ENCODE data around the gene RRP9.
"Not testable (repeated sequence)": the region's sequence is repeated elsewhere in the genome, so short reads cannot be mapped to it uniquely, and the experiment has no call there.

Gene RRP9, protein sequence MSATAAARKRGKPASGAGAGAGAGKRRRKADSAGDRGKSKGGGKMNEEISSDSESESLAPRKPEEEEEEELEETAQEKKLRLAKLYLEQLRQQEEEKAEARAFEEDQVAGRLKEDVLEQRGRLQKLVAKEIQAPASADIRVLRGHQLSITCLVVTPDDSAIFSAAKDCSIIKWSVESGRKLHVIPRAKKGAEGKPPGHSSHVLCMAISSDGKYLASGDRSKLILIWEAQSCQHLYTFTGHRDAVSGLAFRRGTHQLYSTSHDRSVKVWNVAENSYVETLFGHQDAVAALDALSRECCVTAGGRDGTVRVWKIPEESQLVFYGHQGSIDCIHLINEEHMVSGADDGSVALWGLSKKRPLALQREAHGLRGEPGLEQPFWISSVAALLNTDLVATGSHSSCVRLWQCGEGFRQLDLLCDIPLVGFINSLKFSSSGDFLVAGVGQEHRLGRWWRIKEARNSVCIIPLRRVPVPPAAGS

DNA sequence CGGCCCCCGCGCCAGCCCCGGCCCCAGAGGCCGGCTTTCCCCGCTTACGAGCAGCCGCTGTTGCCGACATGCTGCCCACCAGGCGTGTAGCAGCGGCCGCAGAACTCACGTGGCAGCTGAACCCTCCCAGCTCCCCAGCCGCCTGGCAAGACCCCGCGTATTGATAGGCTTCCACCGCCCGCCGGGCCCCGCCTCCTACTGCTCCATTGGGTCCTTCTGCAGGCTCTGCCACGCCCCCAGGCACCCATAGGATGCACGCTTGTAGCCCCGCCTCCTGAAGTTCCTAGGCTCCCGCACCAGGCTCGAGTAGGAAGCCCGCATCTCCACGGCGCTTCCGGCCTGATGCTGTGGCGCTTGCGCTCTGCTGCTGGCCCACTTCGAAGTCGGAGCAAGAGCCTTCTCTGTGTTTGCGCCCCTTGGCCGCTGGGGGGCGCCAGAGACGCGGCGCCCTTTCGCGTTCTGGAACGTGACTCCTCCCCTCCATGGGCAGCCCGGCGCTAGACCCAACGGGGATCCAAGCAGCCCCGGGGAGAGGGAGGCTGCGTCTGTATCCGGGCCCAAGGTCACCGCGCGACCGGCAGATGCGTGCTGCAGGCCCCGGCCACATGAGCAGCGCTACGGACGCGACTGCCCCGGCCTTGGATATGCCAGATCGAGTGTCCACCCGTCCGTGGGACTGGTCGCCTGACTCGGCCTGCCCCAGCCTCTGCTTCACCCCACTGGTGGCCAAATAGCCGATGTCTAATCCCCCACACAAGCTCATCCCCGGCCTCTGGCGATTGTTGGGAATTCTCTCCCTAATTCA lies at the start of gene RRP9, which contains the start of gene PARP3:
Gene RRP9 (minus strand): TSS at position 107 of the 805 bp plus-strand sequence. CDS start 37 bp downstream, at position 70.
Gene PARP3 (plus strand): TSS at position 566 of the 805 bp plus-strand sequence. CDS start 993 bp downstream, outside the sequence.
- peak; percentile 100 for DNase-seq (ENCODE audit: low read depth in 2 of 2)

DNA sequence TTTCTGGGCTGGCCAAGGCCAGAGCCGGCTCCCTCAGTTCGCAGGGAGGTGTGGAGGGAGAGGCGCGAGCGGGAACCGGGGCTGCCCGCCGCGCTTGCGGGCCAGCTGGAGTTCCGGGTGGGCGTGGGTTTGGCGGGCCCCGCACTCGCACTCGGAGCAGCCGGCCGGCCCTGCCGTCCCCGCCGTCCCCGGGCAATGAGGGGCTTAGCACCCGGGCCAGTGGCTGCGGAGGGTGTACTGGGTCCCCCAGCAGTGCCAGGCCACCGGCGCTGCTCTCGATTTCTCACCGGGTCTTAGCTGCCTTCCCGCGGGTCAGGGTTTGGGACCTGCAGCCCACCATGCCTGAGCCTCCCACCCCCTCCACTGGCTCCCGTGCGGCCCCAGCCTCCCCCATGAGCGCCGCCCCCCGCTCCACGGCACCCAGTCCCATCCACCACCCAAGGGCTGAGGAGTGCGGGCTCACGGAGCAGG lies 48.8 kb upstream of the RRP9 start:
- not testable (repeated sequence) for DNase-seq (ENCODE audit: low read depth in 2 of 2)

DNA sequence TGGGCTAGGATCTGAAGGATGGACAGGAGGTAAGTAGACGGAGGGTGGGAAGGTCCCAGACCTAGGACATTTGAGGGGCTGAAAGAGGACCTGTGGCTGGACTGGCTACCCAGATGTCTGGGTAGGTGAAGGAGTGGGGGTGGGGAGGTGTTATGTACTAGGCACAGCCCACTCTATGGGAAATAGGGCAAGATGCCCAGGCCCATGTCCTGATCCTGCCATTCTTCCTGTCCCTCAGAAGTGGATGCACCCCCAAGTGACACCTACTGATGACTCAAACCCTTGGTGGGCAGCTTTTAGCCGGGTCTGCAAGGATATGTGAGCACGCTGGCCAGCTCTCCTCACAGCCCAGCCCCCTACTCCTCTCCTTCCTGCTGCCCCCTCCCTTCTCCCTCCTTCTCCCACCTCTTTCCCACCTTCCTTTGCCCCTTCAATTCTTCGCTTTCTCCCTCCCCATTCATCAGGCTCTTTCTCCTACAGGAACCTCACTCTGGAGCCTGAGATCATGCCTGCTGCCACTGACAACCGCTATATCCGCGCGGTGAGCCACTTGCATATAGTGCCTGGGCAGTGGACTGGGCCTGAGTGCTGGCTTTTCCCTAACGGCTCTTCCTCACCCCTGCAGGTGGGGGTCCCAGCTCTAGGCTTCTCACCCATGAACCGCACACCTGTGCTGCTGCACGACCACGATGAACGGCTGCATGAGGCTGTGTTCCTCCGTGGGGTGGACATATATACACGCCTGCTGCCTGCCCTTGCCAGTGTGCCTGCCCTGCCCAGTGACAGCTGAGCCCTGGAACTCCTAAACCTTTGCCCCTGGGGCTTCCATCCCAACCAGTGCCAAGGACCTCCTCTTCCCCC lies 46.8 kb upstream of the RRP9 start:
- DNase-seq (ENCODE audit: low read depth in 2 of 2), result no peak

DNA sequence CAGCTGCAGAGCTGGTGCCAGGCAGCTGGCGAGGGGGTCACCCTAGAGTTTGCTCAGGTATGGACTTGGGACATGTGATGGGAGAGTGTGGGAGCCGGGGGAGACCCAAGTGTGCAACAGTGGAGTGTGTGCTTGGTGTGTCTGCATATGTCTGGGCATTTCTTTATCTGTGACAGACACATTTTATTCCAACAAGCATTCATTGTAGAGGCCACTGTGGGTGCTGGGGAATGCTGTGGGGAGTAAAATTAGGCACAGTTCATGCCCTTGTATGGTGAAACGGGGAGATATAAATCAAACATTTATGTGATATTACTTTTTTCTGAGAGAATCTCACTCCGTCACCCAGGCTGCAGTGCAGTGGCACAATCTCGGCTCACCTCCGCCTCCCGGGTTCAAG lies 45.9 kb upstream of the RRP9 start:
- no peak for DNase-seq (ENCODE audit: low read depth in 2 of 2)

DNA sequence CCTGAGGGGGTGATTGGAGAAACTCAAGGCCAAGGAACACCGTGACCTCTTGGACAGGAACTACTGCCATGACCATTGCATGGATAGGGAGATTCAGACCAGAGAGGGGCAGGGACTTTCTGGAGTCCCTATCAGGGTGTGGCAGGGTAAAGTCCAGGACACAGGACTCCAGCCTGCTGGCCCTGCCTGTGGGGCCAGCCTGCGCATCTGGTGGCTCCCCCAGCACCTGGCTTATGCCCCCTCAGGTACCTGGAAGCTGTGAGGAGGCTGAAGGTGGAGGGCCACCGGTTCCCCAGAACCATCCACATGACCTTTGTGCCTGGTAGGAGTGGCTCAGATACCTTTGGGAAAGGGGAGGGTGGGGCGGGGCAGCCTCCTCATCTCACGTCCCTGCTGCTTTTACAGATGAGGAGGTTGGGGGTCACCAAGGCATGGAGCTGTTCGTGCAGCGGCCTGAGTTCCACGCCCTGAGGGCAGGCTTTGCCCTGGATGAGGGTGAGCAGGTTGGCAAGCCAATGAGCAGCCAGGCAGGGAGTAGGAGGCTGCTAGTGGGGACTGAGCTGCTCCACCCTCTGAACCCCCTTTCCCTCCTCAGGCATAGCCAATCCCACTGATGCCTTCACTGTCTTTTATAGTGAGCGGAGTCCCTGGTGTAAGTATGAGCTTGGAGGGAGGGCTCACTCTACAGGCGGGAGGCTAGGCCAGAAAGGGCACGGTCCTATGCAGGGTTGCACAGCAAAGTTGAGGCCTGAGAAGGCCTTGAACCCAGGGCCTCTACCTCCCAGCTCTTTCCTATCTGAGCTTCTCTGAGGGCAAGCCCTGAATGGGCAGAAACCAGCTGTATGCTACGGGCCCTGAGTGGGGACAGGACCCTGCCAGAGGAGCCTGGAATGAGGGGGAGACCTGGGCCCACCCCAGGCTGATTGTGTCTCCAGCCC lies 44.6 kb upstream of the RRP9 start:
- DNase-seq (ENCODE audit: low read depth in 2 of 2), result no peak

DNA sequence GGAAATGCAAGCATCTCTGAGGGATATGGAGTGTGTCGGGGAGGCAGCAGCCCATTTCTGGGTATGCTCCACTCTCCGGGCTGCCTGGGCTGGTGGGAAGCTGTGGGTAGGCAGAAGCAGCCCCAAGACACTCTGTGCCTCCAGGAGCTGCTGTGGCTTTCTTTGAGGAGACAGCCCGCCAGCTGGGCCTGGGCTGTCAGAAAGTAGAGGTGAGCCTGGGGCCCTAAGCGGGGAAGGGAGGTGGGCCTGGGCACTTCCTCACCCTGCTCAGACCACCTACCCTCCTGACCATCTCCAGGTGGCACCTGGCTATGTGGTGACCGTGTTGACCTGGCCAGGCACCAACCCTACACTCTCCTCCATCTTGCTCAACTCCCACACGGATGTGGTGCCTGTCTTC lies 43.4 kb upstream of the RRP9 start:
- DNase-seq (ENCODE audit: low read depth in 2 of 2), result no peak

DNA sequence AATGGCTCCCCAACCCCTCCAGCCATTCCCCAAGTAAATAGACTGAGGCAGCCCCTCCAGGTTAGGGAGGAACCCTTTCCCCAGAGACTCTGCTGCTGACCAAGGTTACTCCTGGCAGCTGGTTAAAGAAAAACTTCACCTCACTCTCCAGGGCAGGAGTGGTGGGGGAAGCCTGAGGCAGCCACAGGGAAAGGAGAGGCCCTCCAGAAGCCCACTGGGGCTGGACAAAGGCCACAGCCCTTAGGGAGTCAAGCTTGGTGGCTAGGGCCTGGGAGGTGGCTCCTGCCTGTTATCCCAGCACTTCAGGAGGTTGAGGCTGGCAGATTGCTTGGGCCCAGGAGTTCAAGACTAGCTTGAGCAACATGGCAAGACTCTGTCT lies 42.6 kb upstream of the RRP9 start:
- DNase-seq (ENCODE audit: low read depth in 2 of 2), result no peak

DNA sequence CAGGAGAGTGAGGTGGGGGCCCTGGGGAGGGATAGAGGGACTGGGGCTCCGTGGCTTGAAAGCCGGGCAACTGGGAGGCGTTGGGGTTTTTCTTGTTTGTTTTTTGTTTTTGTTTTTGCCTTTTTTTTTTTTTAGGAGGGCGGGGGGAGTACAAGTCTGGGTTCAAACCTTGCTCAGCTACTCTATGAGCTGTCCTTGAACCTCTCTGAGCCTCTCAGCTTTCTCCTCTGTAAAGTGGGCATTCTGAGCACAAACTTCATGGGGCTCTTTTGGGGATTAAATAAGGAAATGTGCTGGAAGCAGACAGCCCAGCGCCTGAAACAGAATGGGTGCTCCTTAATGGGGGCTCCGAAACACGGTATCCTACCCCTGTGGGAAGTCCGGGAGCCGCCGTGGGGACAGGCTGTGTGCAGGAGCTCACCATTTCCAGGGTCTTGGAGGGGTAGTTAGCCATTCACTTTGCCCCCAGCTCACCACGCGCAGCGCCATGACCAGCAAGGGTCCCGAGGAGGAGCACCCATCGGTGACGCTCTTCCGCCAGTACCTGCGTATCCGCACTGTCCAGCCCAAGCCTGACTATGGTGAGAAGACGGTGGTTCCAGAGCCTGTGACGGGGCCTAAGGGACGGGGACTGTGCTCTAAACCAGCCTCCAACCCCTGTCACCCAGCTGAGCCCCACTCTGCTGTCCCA lies 42.0 kb upstream of the RRP9 start:
- DNase-seq (ENCODE audit: low read depth in 2 of 2), result no peak

DNA sequence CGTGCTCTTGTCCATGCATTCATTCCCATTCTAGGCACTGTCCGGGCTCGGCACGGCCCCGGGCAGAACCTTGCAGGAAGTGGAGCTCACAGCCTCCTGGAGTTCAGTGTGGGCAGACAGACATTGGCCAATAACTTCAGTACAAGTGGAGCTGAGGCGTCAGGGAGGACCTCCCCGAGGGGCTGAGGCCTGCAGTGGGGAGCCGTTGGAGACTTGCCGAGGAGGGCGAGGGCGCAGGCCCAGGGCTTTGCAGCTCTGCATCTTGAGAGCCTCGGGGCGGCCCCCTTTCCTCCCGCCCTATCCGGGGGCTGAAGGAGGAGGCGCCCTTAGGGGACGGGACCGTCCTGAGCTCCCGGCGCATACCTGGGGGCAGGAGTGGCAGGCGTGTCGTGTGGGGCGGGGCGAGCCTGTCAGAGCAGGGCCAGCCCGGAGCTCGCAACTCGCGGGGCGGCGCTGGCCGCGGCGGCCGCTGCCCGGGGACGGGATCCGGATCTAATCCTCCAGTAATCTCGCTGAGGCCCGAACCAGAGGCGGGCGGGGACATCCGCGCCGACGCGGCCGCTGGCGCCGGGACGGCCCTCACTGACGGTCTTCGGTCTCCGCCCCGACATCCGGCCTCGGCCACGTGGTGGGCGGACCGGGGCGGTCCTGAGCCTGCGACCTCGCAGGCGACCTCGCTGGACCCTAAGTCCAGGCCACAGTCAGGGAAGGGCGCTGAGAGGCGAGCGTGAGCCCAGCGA lies 41.3 kb upstream of the RRP9 start, which contains the start of gene ACY1:
Gene ACY1 (plus strand): TSS at position 698 of the 740 bp plus-strand sequence. CDS start 530 bp downstream, outside the sequence.
- DNase-seq (ENCODE audit: low read depth in 2 of 2), result peak; percentile 74 to 75

DNA sequence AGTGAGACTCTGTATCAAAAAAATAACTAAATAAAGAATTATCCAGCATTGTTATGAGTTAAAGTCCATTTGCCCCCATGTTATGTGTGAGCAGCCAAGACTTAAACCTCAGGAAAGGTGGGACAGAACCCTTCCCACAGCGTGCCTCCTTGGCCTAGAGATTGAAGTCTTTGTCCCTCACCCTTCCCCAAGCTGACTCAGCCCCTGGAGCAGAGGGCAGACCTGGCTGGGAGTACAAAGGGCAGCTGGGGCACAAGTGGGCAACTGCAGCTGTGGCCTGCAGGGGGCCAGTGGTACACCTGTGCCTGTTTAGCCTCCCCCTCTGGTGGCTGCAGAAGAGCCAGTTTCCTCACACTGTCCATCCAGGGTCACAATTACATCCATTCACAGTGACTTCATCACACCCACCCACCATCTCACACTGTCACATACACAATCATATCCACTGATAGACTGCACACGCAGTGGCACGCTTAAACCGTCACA lies 40.7 kb upstream of the RRP9 start:
- DNase-seq (ENCODE audit: low read depth in 2 of 2), result no peak

DNA sequence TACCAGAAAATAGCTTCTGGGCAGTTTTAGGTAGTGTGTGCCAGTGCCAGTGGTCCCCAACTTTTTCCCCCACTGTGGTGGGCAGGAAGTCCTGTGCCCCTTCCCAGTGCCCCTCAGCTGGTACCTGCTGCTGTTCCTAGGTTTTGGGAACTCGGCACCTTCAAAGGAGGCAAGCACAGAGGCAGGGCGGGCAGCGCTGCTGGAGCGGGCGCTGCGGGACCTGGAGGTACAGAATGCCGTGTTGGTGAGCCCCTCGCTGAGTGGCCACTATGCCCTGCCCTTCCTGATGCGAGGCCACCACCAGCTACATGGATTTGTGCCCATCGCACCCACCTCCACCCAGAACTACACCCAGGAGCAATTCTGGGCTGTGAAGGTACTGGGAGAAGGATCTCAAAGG lies 38.5 kb upstream of the RRP9 start:
- DNase-seq (ENCODE audit: low read depth in 2 of 2), result no peak

DNA sequence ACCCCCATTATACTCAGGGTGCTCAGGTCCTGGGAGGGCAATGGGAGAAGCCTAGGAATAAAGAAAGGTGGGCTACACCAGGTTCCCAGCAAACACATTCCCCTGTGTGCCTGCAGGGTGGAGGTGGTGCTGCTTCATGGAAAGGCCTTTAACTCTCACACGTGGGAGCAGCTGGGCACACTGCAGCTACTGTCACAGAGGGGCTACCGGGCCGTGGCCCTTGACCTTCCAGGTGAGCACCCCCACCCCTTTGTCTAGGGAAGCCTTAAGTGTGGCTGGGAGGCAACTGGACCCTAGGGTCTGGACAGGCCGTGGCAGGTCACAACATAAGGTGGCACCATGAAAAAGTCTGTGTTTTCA lies 36.4 kb upstream of the RRP9 start:
- DNase-seq (ENCODE audit: low read depth in 2 of 2), result no peak

DNA sequence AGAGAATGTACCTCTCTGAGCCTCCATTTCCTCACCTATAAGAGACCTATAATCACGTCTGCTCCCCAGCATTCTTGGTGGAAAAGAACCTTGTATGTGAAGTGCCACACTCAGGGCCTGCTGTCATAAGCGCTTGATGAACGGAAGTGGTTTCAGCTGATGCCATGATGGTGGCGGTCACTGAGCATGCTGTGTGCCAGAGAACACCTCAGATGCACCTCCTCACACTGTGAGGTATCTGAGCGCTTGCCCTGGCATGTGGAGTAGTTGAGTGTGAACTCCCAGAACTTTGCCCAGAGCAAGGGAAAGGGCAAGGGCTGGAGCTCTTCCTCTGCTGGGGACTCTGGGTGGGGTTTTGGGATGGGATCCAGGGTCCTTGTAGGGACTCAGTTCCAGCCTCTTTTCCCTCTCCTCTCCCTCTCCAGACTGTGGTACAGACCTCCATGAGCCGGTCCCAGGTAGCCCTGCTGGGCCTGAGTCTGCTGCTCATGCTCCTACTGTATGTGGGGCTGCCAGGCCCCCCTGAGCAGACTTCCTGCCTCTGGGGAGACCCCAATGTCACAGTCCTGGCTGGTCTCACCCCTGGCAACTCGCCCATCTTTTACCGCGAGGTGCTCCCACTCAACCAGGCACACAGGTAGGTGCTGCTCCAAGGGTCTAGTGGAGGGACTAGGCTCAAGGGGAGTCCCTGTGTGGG lies 35.9 kb upstream of the RRP9 start:
- no peak for DNase-seq (ENCODE audit: low read depth in 2 of 2)

DNA sequence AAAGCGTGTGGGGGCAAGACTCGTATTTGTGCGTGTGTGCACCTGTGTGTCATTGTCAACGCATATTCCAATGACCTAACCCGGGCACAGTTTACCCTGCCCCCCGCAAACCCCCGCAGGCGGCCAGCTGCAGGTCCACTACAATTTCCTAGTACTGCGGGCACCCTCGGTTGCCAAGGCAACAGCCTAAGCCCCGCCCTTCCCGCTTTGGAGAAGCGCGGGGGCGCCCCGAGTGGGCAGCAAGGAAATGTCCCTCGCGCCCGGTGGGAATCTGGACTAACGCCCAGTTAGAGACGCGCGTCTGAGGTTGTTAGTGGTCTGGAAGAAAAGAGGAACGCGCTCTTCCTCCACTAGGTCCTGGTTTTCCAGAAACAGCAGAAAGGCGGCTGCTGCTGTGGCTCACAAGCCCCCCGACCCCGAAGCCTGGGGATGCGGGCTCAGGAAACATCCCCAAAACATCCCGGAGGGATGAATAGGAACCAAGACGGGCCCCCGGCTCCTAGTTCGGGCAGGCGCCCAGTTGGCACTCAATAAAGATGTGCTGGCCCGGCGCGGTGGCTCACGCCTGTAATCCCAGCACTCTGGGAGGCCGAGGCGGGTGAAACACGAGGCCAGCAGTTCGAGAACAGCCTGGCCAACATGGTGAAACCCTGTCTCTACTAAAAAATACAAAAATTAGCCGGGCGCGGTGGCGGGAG lies 34.3 kb upstream of the RRP9 start:
- DNase-seq (ENCODE audit: low read depth in 2 of 2), result no peak

DNA sequence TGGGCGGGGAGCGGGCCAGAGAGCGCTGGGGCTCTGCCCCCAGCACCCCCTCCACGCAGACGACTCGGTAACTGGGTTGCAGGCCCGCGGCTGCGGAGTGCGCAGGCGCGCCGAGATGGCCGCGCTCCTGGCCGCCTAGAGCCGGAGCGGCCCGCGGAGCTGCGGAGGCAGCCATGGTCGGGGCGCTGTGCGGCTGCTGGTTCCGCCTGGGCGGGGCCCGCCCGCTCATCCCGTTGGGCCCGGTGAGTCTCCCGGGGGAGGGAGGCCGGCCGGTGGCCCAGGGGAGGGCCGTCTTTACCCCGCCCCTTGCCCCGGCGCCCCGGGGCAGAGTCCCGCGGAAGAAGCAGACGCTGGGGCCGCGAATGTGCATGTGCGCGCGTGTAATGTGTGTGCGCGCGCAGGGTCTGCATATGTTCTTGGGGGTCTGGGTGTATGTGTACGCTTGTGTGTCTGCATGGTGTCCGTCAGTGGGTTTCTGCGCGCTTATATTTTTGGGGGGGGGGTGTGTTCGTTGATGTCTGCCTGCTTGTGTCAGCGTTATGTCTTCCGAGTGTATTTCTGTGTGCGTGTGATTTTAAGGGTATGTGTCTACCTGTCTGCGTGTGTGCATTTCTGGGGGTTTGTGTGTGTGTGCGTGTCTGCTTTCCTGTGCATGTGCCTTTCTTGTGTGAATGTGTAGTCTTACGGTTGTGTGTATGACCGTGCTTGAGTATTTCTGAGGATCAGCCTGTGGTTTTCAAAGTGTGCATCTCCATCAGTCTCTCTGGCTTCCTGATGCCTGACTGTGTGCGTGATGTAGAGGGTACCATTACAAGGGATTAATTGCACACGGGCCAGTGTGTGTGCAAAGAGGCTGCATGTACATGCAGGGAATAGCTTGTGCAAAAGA lies 33.5 kb upstream of the RRP9 start, which contains the start of gene ABHD14A:
Gene ABHD14A (plus strand): TSS at position 102 of the 889 bp plus-strand sequence. CDS start 72 bp downstream, at position 174.
- peak; percentile 58 to 69 for DNase-seq (ENCODE audit: low read depth in 2 of 2)

DNA sequence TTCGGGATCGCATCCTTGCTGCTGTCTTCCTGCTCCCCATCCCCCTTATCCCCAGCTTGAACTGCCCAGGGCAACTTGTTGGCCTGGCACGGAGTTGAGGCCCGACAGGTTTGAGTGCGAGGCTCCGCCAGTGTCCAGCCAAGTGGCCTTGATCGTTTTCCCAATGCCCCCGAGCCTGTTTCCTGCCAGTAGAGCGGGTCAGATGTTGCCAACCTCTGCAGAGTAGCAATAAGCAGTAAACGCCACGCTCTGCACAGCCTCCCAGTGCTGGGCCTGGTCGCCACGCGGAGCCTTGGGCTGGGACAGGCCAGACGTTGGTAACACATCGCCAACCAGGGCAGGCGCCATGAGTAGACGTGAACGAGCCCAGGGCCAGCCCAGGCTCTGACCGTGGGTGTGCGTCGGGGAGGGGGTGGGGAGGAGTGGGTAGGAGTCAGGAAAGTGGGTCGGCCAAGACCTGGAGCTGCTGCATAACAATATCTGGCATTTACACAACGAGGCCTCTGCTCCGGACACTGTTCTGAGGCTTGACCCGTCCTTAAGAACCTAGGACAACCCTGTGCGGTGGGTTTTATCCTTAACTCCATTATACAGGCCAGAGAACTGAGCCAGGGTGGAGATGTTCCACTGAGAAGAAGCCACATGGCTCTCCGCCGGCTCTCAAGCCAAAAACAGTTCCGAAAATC lies 32.7 kb upstream of the RRP9 start:
- DNase-seq (ENCODE audit: low read depth in 2 of 2), result no peak
